Mesothelial cell of epicardium (in vitro differentiated cells): ENCODE results near the gene BAK1. TPM values are rescaled to one million over a fixed set of nuclear protein-coding genes. Genes with fewer than 3 reads are reported as not detected.

Experiments
- DNase-seq, 2 experiments: peaks; one replicate each; pipeline ENCODE4 v3.0.0; 2021; ENCODE audit warnings: low spot score in 2 of 2; ENCODE audit not compliant: unreplicated experiment in 2 of 2
- H3K27ac Mint-ChIP-seq: 2 replicates; pipeline ENCODE4 v1.8.0; 2021; ENCODE audit warnings: mixed read lengths
- H3K27me3 Mint-ChIP-seq: 2 replicates; pipeline ENCODE4 v1.8.0; 2021; ENCODE audit warnings: low read depth, mixed read lengths
- H3K36me3 Mint-ChIP-seq: 2 replicates; pipeline ENCODE4 v1.8.0; 2021; ENCODE audit warnings: mixed read lengths
- H3K4me1 Mint-ChIP-seq: 2 replicates; pipeline ENCODE4 v1.8.0; 2021; ENCODE audit warnings: mixed read lengths
- H3K4me3 Mint-ChIP-seq: 2 replicates; pipeline ENCODE4 v1.8.0; 2021; ENCODE audit warnings: mild to moderate bottlenecking, moderate library complexity, mixed read lengths
- H3K9me3 Mint-ChIP-seq: 2 replicates; pipeline ENCODE4 v1.8.0; 2021; ENCODE audit warnings: mixed read lengths
- total RNA-seq: library from RNA; stranded (reverse); gene quantifications from 3 replicates; pipeline ENCODE4 v1.2.1, GENCODE V29; 2021
- TF ChIP-seq, protein P1 (sequence below): fragments of 200-600 bp; sonication (generic); IDR thresholded peaks from one replicate; pipeline ENCODE4 v1.5.0; 2021; ENCODE audit warnings: antibody characterized with exemption; ENCODE audit not compliant: unreplicated experiment

The BAK1 gene
- total RNA-seq, 1 donor from 2014 or later, result 15.0 TPM

DNA sequence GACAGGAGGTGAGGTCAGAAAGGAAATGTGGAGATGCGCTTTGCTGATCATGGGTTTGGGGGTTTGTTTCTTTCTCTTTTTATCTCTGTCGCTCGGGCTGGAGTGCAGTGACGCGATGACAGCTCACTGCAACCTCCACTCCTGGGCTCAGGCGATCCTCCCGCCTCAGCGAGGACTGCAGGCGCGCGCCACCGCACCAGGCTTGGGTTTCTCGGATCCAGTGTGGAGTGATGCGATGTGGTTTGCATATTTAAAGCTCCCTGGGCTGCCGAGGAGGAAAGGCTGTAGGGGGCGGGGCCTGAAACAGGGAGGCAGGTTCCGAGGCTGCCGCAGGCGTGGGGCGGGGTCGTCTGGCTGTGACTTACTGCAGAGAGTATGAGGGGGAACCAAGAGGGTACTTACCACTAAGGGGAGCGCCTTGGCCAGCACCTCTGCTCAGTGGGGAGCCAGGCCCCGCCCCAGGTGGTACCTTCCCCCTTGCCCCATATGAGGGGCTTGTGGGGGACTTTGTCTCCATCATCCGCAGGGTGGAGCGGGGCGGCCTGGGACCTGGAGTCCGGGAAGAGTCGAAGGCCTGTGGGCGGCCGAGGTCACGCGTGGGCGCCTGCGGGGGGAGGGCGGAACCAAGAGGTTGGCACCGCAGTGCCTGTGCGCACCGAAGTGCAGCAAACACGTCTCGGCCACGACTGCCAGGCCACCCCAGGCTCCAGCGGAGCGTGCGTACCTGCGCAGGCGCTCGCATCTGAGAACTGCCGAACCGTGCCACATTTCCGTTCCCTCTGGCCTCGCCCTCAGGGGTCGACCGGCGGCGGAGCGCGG, 12.7 kb upstream of the BAK1 start:
- H3K27me3 Mint-ChIP-seq, result peaks cover 13% of the 10 kb centered on the region
- peak overlapping the region; percentile 58 for H3K4me3 Mint-ChIP-seq
- peaks cover 21% of the 10 kb centered on the region for H3K4me1 Mint-ChIP-seq
- TF ChIP-seq, protein P1, sequence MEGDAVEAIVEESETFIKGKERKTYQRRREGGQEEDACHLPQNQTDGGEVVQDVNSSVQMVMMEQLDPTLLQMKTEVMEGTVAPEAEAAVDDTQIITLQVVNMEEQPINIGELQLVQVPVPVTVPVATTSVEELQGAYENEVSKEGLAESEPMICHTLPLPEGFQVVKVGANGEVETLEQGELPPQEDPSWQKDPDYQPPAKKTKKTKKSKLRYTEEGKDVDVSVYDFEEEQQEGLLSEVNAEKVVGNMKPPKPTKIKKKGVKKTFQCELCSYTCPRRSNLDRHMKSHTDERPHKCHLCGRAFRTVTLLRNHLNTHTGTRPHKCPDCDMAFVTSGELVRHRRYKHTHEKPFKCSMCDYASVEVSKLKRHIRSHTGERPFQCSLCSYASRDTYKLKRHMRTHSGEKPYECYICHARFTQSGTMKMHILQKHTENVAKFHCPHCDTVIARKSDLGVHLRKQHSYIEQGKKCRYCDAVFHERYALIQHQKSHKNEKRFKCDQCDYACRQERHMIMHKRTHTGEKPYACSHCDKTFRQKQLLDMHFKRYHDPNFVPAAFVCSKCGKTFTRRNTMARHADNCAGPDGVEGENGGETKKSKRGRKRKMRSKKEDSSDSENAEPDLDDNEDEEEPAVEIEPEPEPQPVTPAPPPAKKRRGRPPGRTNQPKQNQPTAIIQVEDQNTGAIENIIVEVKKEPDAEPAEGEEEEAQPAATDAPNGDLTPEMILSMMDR, result no peak
- no peaks in the 10 kb centered on the region for H3K36me3 Mint-ChIP-seq
- peak in 1 of 2 experiments; percentile 56 for DNase-seq
- no peaks in the 10 kb centered on the region for H3K9me3 Mint-ChIP-seq
- H3K27ac Mint-ChIP-seq, result no peak overlapping the region

DNA sequence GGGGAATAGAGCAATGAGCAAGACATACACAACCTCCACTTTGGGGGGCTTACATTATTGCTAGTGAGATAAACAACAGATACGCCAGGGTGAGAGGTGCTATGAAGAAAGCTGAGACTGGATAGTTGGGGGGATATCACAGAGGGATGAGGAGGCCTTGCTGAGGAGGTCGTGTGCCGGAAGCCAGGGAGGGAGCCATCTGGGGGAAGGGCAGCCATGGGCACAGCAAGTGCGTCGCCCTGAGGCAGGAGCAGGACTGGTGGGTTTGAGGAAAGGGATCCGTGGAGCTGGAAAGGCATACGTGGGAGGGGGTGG, 12.2 kb upstream of the BAK1 start:
- no peak for DNase-seq
- Mint-ChIP-seq H3K36me3 (no peaks in the 10 kb centered on the region), H3K4me1 (peaks cover 21% of the 10 kb centered on the region), H3K27ac (no peak overlapping the region), H3K4me3 (peak overlapping the region; percentile 32), H3K27me3 (peaks cover 13% of the 10 kb centered on the region), H3K9me3 (no peaks in the 10 kb centered on the region)
- TF ChIP-seq, protein P1, result no peak

- H3K36me3 Mint-ChIP-seq, result no peaks in the 10 kb centered on the region
- DNase-seq, result no peak
- H3K9me3 Mint-ChIP-seq, result no peaks in the 10 kb centered on the region
- H3K27ac Mint-ChIP-seq, result no peak overlapping the region
- peaks cover 13% of the 10 kb centered on the region for H3K27me3 Mint-ChIP-seq
- no peak overlapping the region for H3K4me3 Mint-ChIP-seq
- H3K4me1 Mint-ChIP-seq, result peaks cover 21% of the 10 kb centered on the region
- TF ChIP-seq, protein P1, result no peak
Measured at GRCh38 chr6:33591424-33592032, 11.5 kb upstream of the BAK1 start.

- Mint-ChIP-seq H3K9me3 (no peaks in the 10 kb centered on the region), H3K27me3 (peaks cover 13% of the 10 kb centered on the region), H3K36me3 (no peaks in the 10 kb centered on the region), H3K27ac (no peak overlapping the region), H3K4me3 (no peak overlapping the region), H3K4me1 (peaks cover 21% of the 10 kb centered on the region)
- no peak for DNase-seq
- TF ChIP-seq, protein P1, result no peak
Measured at GRCh38 chr6:33590531-33591198, 10.6 kb upstream of the BAK1 start.

DNA sequence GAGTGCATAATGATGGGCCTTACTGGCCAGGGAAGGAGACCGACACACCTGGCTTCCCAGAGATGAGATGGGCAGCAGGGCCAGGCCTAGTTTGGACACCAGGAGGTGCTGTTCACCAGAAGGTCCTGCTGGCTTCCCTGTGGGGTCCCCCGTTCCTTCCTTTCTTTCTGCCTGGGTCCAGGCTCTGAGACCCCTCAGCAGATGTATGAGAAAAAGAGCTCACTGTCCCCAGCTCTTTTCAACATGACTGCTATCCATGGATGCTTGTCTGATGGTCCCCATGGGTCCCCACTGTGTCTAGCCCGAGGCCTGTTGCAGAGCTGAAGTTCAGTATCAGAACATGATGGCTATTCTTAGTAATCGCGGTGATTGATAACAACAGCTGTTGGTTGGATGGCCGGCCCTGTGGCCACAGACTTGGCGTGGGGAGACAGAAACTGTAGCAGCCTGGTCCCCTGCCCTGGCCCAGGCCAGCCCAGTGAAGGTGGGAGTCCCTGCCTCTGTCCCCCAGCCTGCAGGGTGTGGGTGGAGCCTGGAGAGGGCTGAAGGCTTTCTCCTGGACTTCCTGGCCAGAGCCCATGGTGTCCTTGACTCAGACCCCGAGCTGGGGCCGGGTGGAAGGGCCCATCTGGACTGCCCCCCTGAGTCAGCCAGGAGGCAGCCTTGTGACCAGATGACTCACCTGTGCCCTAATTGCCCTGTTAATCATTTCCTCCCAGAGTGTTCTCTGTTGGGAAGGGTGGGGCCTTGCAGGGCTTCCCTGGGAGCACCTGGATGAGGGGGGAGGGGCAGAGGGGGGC, 9.9 kb upstream of the BAK1 start:
- H3K4me1 Mint-ChIP-seq, result peaks cover 21% of the 10 kb centered on the region
- peaks cover 13% of the 10 kb centered on the region for H3K27me3 Mint-ChIP-seq
- no peak overlapping the region for H3K27ac Mint-ChIP-seq
- H3K4me3 Mint-ChIP-seq, result no peak overlapping the region
- no peaks in the 10 kb centered on the region for H3K36me3 Mint-ChIP-seq
- peak in 1 of 2 experiments; percentile 60 for DNase-seq
- H3K9me3 Mint-ChIP-seq, result no peaks in the 10 kb centered on the region
- TF ChIP-seq, protein P1, result peak; percentile 43
